T-helper 2 cell treated with Interferon-gamma antibody and Interleukin-4, amounts not matched to agents 100 ng/mL and 5 ng/mL, for 36 hours (primary cell): Measurements from ENCODE around the gene KRTAP10-12. TPM values are rescaled to one million over a fixed set of nuclear protein-coding genes. Genes with fewer than 3 reads are reported as not detected.

ENCODE experiments used
- intact Hi-C: fragments of 100-400 bp; cut with micrococcal nuclease; formaldehyde crosslinking; loops from one replicate; pipeline ENCODE4 v1.15.1; 2023
- total RNA-seq: library from RNA; stranded (reverse); gene quantifications from 2 replicates; pipeline ENCODE4 v1.2.3, GENCODE V29; 2022

The KRTAP10-12 gene
- total RNA-seq, 1 donor from 2014 or later, result not detected

- intact Hi-C loops, result no loop called here
Observed at GRCh38 chr21:44710756-44711326, 13.9 kb downstream of the KRTAP10-12 start.

- intact Hi-C loops, result no loop called here
Observed at GRCh38 chr21:44711327-44712202, 14.6 kb downstream of the KRTAP10-12 start, which contains the start of gene TSPEAR. Gene TSPEAR, minus strand, starts transcription at chr21:44711572. Its CDS starts 58 bp downstream, at chr21:44711514.

GRCh38 chr21:44712203-44713028 is 15.4 kb downstream of the KRTAP10-12 start:
- intact Hi-C loops, result no loop called here

- intact Hi-C loops, result no loop called here
Observed at GRCh38 chr21:44713130-44713529, 16.2 kb downstream of the KRTAP10-12 start.

DNA sequence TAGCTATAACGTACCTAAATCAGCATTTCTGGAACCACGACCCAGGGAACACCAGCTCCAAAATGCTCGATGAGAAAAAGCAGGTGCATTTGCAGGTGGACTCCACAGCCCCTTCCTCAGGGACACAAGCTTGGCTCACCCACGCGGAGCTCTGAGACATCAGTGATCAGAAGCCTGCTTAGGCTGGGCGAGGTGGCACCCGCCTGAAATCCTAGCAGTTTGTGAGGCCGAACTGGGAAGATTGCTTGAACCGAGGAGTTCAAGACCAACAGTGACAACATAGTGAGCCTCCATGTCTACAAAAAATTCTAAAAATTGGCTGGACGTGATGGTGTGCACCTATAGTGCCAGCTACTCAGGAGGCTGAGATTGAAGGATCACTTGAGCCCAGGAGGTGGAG is 16.9 kb downstream of the KRTAP10-12 start:
- intact Hi-C loops, result no loop called here

- intact Hi-C loops, result no loop called here
Observed at GRCh38 chr21:44714905-44715304, 17.9 kb downstream of the KRTAP10-12 start.

- intact Hi-C loops, result no loop called here
Observed at GRCh38 chr21:44716984-44717383, 20.0 kb downstream of the KRTAP10-12 start.

DNA sequence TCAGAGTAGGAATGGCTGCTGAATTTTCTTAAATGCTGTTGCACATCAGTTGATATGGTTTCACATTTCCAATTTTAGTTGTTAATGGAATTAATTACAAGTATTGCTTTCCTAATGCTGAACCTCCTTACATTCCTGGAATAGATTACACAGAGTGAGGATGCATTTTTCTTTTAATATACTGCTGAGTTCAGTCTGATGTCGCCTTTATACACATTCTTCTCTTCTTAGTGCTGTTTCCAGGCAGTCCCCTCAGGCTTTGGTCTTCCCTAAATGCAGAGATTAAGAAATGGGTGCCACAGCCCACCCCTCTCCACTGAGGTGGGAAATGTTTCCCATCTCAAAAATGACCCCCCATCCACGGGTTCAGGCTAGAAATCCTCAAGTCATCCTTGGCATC is 21.1 kb downstream of the KRTAP10-12 start:
- intact Hi-C loops, result no loop called here

- intact Hi-C loops, result no loop called here
Observed at GRCh38 chr21:44718571-44718970, 21.6 kb downstream of the KRTAP10-12 start.

DNA sequence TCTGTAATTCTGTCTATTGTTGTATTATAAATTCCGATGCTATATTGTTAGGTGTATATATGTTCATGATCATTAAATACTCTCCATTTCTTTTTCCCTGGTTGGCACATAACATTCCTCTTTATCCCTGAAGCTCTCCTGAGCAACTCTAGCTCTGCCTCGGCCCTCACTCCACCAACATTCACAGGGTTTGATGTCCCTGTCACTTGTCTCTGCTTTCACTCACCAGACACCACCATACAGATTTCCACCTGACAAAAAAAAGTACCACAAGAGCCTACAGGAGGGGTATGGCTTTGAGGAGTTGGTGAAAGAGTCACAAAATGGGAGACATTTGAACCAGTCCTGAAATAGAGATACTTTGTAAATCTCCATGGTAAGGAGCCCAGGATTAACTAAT is 23.2 kb downstream of the KRTAP10-12 start:
- intact Hi-C loops, result no loop called here

- intact Hi-C loops, result no loop called here
Observed at GRCh38 chr21:44722731-44723130, 25.8 kb downstream of the KRTAP10-12 start.

DNA sequence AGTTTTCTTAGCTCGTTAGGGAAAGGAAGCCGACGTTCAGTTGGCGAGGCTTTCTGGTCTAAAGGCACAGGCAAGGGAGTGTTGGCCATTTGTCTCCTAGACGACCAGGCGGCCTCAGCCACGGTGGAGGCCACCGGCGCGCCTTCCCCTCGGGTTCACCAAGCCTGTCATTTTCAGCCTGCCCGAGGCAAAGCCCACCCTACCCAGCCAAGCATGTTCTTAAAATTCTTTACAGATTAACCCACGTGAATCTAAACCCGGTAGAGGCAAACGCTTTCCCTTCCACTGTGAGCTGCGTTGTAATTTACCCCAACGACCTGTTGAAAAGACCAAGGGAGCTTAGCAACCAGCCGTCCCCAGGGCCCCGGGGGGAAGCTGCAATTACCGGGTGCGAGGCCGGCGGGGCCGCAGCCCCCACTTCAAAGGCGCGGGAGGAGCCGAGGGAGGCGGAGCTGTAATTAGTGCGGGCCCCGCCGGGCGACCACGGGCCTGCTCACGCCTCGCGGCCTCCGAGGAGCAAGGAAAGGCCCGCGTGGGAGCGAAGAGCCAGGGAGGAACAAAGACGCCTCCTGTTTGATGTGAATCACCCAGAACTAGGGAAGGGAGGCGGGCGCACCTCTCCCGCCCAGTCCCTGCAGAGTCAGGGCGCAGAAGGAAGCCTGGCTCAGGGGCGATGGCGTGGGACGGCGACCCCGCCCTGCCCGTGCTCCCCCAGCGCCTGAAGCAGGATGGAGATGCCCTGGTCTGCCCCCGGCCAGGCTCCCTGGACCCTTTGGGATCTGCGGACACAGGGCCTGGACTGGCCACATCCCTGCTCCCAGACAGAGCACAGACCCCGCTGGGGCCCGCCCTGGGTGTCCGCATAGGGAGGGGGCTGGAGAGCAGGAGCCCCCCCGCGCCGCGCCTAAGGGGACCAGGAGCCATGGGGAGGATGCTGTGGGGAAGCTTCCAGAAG is 26.5 kb downstream of the KRTAP10-12 start:
- intact Hi-C loops, result no loop called here

- intact Hi-C loops, result no loop called here
Observed at GRCh38 chr21:44724196-44724595, 27.2 kb downstream of the KRTAP10-12 start.

DNA sequence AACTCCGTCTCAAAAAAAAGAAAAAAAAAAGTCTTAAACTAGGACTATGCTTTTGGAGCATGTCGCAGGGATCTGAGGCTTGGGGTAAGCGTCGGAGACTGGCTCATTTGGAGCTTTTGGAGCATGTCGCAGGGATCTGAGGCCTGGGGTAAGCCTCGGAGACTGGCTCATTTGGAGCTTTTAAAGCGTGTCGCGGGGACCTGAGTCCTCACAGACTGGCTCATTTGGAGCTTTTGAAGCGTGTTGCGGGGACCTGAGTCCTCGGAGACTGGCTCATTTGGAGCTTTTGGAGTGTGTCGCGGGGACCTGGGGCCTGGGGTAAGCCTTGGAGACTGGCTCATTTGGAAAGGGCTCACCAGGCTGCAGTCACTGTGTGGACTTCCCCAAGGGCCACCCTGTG is 28.0 kb downstream of the KRTAP10-12 start:
- intact Hi-C loops, result no loop called here

GRCh38 chr21:44726826-44727225 is 29.9 kb downstream of the KRTAP10-12 start:
- intact Hi-C loops, result no loop called here

- intact Hi-C loops, result no loop called here
Observed at GRCh38 chr21:44727321-44727720, 30.3 kb downstream of the KRTAP10-12 start.

- intact Hi-C loops, result no loop called here
Observed at GRCh38 chr21:44727757-44728156, 30.8 kb downstream of the KRTAP10-12 start.

GRCh38 chr21:44728716-44729115 is 31.7 kb downstream of the KRTAP10-12 start:
- intact Hi-C loops, result no loop called here

GRCh38 chr21:44729336-44730027 is 32.5 kb downstream of the KRTAP10-12 start:
- intact Hi-C loops, result no loop called here

DNA sequence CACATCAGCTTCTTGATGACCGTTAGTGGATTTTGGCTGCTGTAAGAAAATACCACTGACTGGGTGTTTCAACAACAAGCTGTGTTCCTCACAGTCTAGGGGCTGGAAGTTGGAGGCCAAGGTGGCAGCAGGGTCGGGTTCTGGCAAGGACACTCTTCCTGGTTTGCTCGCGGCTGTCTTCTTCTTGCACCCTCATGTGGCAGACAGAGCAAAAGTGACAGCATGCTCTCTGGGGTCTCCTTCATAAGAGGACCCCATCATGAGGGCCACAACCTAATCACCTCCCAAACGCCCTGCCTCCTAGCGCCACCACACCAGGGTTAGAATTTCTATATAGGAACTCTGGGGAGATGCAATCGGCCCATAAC is 33.0 kb downstream of the KRTAP10-12 start:
- intact Hi-C loops, result no loop called here
